IMR-90 (cell line): ENCODE results near the gene JAK1. TPM values are rescaled to one million over a fixed set of nuclear protein-coding genes. Genes with fewer than 3 reads are reported as not detected.

Experiments
- ATAC-seq: fragments of 200-7000 bp; cut with Tn5 transposase; 2 replicates; pipeline ENCODE4 v1.9.1; 2020; ENCODE audit warnings: low read depth, mild to moderate bottlenecking, moderate library complexity
- BruUV-seq: library from RNA; stranded (reverse); fragments of 400-500 nt; replicated peaks from 2 replicates; lab custom pipeline; 2021; lab: Mats Ljungman, UMichigan
- CTCF ChIA-PET: fragments of 300-600 bp; formaldehyde crosslinking; extraction: SDS; loops from one replicate; lab custom pipeline; 2021; ENCODE audit warnings: antibody characterized with exemption; lab: Yijun Ruan, JAX
- POLR2A ChIA-PET: fragments of 300-600 bp; sonication (Branson Sonifier 250); formaldehyde crosslinking; loops from one replicate; lab custom pipeline; 2022; ENCODE audit warnings: antibody characterized with exemption; ENCODE audit not compliant: unreplicated experiment; lab: Charles Lee
- DNase-seq: peaks from one replicate; pipeline ENCODE4 v3.0.0; 2013
- H2AFZ ChIP-seq: replicated peaks from 2 replicates; pipeline ENCODE3; 2013; ENCODE audit warnings: low read length, mild to moderate bottlenecking; ENCODE audit not compliant: poor library complexity
- H2AK5ac ChIP-seq: 2 replicates; pipeline ENCODE4 v1.6.1; 2013; ENCODE audit warnings: low read depth, low read length, inconsistent platforms
- H2AK9ac ChIP-seq: replicated peaks from 2 replicates; pipeline ENCODE3; 2013; ENCODE audit warnings: mild to moderate bottlenecking, low read depth, low read length, moderate library complexity; ENCODE audit not compliant: poor library complexity
- H2BK120ac ChIP-seq: 2 replicates; pipeline ENCODE4 v1.6.1; 2013; ENCODE audit warnings: low read depth, low read length, inconsistent platforms
- H2BK15ac ChIP-seq: 3 replicates; pipeline ENCODE4 v1.6.1; 2013; ENCODE audit warnings: low read depth, low read length, inconsistent platforms
- H2BK20ac ChIP-seq: 2 replicates; pipeline ENCODE4 v1.6.1; 2013; ENCODE audit warnings: low read depth, mild to moderate bottlenecking, inconsistent platforms, low read length, moderate library complexity
- H2BK5ac ChIP-seq: 2 replicates; pipeline ENCODE4 v1.6.1; 2013; ENCODE audit warnings: mild to moderate bottlenecking, low read depth, low read length, inconsistent platforms; ENCODE audit not compliant: poor library complexity, severe bottlenecking
- H3K14ac ChIP-seq: replicated peaks from 2 replicates; pipeline ENCODE4 v1.6.1; 2013; ENCODE audit warnings: low read depth, low read length, inconsistent platforms
- H3K18ac ChIP-seq: 2 replicates; pipeline ENCODE4 v1.6.1; 2013; ENCODE audit warnings: low read depth, low read length, control low read depth
- H3K23ac ChIP-seq: 2 replicates; pipeline ENCODE4 v1.6.1; 2013; ENCODE audit warnings: low read depth, low read length, inconsistent platforms
- H3K27ac ChIP-seq: 2 replicates; pipeline ENCODE4 v1.5.1; 2013; ENCODE audit warnings: mild to moderate bottlenecking, control low read depth, low read length; ENCODE audit not compliant: insufficient read depth
- H3K27me3 ChIP-seq: 2 replicates; pipeline ENCODE4 v1.6.1; 2013; ENCODE audit warnings: low read length; ENCODE audit not compliant: control insufficient read depth, insufficient read depth
- H3K36me3 ChIP-seq: 2 replicates; pipeline ENCODE4 v1.6.1; 2013; ENCODE audit warnings: low read length, mixed read lengths; ENCODE audit not compliant: control insufficient read depth, insufficient read depth
- H3K4ac ChIP-seq: 2 replicates; pipeline ENCODE4 v1.6.1; 2013; ENCODE audit warnings: low read depth, low read length, inconsistent platforms
- H3K4me1 ChIP-seq: 2 replicates; pipeline ENCODE4 v1.6.1; 2013; ENCODE audit warnings: low read length, mixed read lengths; ENCODE audit not compliant: control insufficient read depth, insufficient read depth
- H3K4me2 ChIP-seq: 2 replicates; pipeline ENCODE4 v1.6.1; 2013; ENCODE audit warnings: low read depth, mild to moderate bottlenecking, control low read depth, low read length, moderate library complexity
- H3K4me3 ChIP-seq: 2 replicates; pipeline ENCODE4 v1.5.1; 2013; ENCODE audit warnings: low read depth, mild to moderate bottlenecking, control low read depth, low read length, moderate library complexity; ENCODE audit not compliant: insufficient read depth
- H3K56ac ChIP-seq: 2 replicates; pipeline ENCODE4 v1.6.1; 2013; ENCODE audit warnings: low read length, inconsistent platforms; ENCODE audit not compliant: insufficient read depth; ENCODE audit errors: extremely low read depth
- H3K79me1 ChIP-seq, 2 experiments: 2 replicates each; pipeline ENCODE4 v1.6.1; 2013; ENCODE audit warnings: low read length in 2 of 2, inconsistent platforms in 1 of 2, low read depth in 1 of 2
- H3K9ac ChIP-seq: 2 replicates; pipeline ENCODE4 v1.6.1; 2013; ENCODE audit warnings: low read depth, low read length, control low read depth
- H3K9me1 ChIP-seq: 2 replicates; pipeline ENCODE4 v1.6.1; 2013; ENCODE audit warnings: low read length, inconsistent platforms; ENCODE audit not compliant: insufficient read depth
- H3K9me3 ChIP-seq: 2 replicates; pipeline ENCODE4 v1.6.1; 2013; ENCODE audit warnings: low read length; ENCODE audit not compliant: control insufficient read depth, insufficient read depth
- H4K20me1 ChIP-seq: 2 replicates; pipeline ENCODE4 v1.6.1; 2013; ENCODE audit warnings: low read length, inconsistent platforms; ENCODE audit not compliant: insufficient read depth
- H4K5ac ChIP-seq: 2 replicates; pipeline ENCODE4 v1.6.1; 2013; ENCODE audit warnings: mild to moderate bottlenecking, low read depth, low read length, control low read depth
- H4K8ac ChIP-seq, 2 experiments: 2 replicates each; pipeline ENCODE4 v1.6.1; 2013; ENCODE audit warnings: low read depth in 2 of 2, low read length in 2 of 2, control low read depth in 1 of 2, inconsistent platforms in 1 of 2
- H4K91ac ChIP-seq: 2 replicates; pipeline ENCODE4 v1.6.1; 2013; ENCODE audit warnings: low read depth, low read length, inconsistent platforms; ENCODE audit not compliant: insufficient read depth
- CEBPB ChIP-seq: IDR thresholded peaks from 2 replicates; pipeline ENCODE4 v1.6.1; 2012; ENCODE audit warnings: low read depth, low read length, improper control_type of control experiment
- CHD1 ChIP-seq: IDR thresholded peaks from 2 replicates; pipeline ENCODE4 v1.6.1; 2012; ENCODE audit warnings: low read depth, low read length, improper control_type of control experiment
- FOS ChIP-seq: fragments of 150-350 bp; IDR thresholded peaks from 2 replicates; pipeline ENCODE4 v1.6.1; 2016; ENCODE audit warnings: low read depth, low read length
- MAZ ChIP-seq: IDR thresholded peaks from 2 replicates; pipeline ENCODE4 v1.6.1; 2012; ENCODE audit warnings: low read depth, mild to moderate bottlenecking, low read length, improper control_type of control experiment, moderate library complexity, borderline replicate concordance
- NFE2L2 ChIP-seq: fragments of 150-350 bp; IDR thresholded peaks from 2 replicates; pipeline ENCODE4 v1.6.1; 2016; ENCODE audit warnings: low read depth, mild to moderate bottlenecking, low read length
- RCOR1 ChIP-seq: IDR thresholded peaks from 2 replicates; pipeline ENCODE4 v1.6.1; 2012; ENCODE audit warnings: mild to moderate bottlenecking, low read length, improper control_type of control experiment; ENCODE audit not compliant: insufficient replicate concordance
- WGBS, 2 experiments: methylation state at CpG; one replicate each; pipeline versions ENCODE4 v1.1.5 to v1.1.7; 2013; ENCODE audit warnings: missing lambda C conversion rate in 2 of 2; ENCODE audit not compliant: insufficient read length in 1 of 2; ENCODE audit errors: extremely low coverage in 2 of 2; 5-methylcytosine and 5-hydroxymethylcytosine counted together
- dilution Hi-C: fragments of 300-500 bp; cut with HindIII; formaldehyde crosslinking; loops from one replicate; pipeline ENCODE4 v1.14.3; 2018; ENCODE audit warnings: low sequenced_read_pairs; ENCODE audit not compliant: unreplicated experiment
- in situ Hi-C: fragments of 300-500 bp; cut with MboI; formaldehyde crosslinking; loops from 3 replicates; pipeline ENCODE4 v1.14.3; 2019; ENCODE audit warnings: low sequenced_read_pairs, inconsistent platforms, mixed read lengths
- intact Hi-C: fragments of 100-400 bp; cut with micrococcal nuclease; formaldehyde crosslinking; loops from 2 replicates; pipeline ENCODE4 v1.10.0; 2022
- polyA plus RNA-seq, 3 experiments: library from polyadenylated mRNA; depleted of rRNA; stranded (reverse); fragments of >200 nt; gene quantifications; 2 replicates each; pipeline ENCODE4 v1.2.3, GENCODE V29; 2012; ENCODE audit warnings: low replicate concordance in 1 of 3
- total RNA-seq: library from RNA; depleted of rRNA; stranded (reverse); fragments of >200 nt; gene quantifications from 2 replicates; pipeline ENCODE4 v1.2.3, GENCODE V29; 2012
- TF ChIP-seq, protein P1 (sequence below): fragments of 150-350 bp; IDR thresholded peaks from 2 replicates; pipeline ENCODE4 v1.6.1; 2017; ENCODE audit warnings: mild to moderate bottlenecking, antibody characterized with exemption, low read length, low read depth

JAK1 gene
- total and polyA plus RNA-seq, 2 of the 4 experiments (the other 2 are of a cell fraction), result 76.9 to 103 TPM

DNA sequence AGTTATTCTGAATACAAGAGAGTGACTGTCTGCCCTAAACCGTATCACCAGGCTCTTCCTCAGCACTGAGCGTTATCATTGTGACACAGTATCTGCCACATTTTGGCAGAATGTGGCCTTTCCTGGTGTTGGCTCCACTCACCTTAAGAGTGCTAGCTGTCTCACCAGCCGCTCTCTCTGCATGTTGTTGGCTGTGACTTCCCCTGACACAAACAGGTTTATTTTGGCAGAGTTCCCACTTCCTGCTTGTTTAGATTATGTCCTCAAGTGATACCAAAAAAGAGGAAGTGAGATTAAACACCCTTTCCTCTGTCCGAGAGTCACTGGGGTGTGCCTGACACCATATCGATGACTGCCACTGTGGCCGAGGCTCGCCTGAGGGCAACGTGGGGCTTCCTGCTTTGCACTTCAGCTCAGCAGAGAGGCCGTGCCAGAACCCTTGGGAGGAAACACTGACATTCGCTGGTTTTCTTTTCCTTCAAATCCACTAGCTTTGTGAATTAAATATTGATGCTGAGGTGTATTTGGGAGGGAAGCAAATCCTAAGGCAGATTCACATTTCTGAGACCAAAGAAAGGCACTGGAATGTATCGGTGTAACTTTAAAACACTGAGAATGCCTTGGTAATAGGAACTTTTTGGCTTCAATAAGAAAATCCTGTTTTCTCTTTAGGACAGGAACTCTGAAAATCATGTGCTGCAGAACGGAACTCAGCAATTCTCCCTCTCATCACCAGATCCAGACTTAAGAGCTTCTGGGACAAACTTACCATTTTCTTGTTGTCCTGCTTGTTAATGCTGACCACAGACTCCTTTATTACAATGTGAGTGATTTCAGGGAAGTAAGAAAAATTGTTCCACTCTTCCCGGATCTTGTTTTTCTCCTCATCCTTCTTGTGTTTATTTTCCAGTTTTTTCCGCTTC lies 102.1 kb downstream of the JAK1 start:
- Histone ChIP-seq H3K56ac (no peak overlapping the region), H3K4me3 (no peak overlapping the region), H3K4me1 (no peaks in the 10 kb centered on the region), H3K27me3 (no peaks in the 10 kb centered on the region), H4K5ac (no peak overlapping the region), H2AK9ac (no peak overlapping the region), H2BK15ac (no peak overlapping the region), H3K79me1 (peaks cover 9 to 20% of the 10 kb centered on the region in 2 experiments), H4K20me1 (no peaks in the 10 kb centered on the region; the same call in none of the 2 replicates), H3K4me2 (no peak overlapping the region), H3K9me3 (no peaks in the 10 kb centered on the region), H3K27ac (no peak overlapping the region), H3K18ac (no peak overlapping the region), H3K36me3 (peaks cover 56% of the 10 kb centered on the region), H2AFZ (no peak overlapping the region), H3K4ac (no peak overlapping the region), H2BK20ac (no peak overlapping the region), H2BK120ac (no peak overlapping the region), H3K23ac (no peak overlapping the region), H2BK5ac (no peak overlapping the region), H4K91ac (no peak overlapping the region), H2AK5ac (no peak overlapping the region), H3K9ac (no peak overlapping the region), H4K8ac (no peak overlapping the region), H3K9me1 (peaks cover 11% of the 10 kb centered on the region; the same call in 1 of the 2 replicates), H3K14ac (no peak overlapping the region)
- 94% methylated on average over 2 of the region's 14 CpGs; no CpG with 5 or more reads in 1 of the 2 experiments for WGBS, 2 experiments
- ChIA-PET POLR2A (no interaction called here), CTCF (no interaction called here)
- in situ Hi-C loops, result no loop called here
- dilution Hi-C loops, result no loop called here
- ATAC-seq, result no peak
- no TSS peak for BruUV-seq
- DNase-seq, result no peak
- intact Hi-C loops, result loop anchor here (5.0 kb wide), 2 partner anchors 103 to 203 kb away; partner anchors contain the start of gene JAK1
- TF ChIP-seq MAZ, result no peak
- TF ChIP-seq CEBPB, result no peak
- TF ChIP-seq, protein P1, sequence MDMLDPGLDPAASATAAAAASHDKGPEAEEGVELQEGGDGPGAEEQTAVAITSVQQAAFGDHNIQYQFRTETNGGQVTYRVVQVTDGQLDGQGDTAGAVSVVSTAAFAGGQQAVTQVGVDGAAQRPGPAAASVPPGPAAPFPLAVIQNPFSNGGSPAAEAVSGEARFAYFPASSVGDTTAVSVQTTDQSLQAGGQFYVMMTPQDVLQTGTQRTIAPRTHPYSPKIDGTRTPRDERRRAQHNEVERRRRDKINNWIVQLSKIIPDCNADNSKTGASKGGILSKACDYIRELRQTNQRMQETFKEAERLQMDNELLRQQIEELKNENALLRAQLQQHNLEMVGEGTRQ, result no peak
- no peak for TF ChIP-seq CHD1
- no peak for TF ChIP-seq FOS
- no peak for TF ChIP-seq RCOR1
- no peak for TF ChIP-seq NFE2L2
